H1 (cell line): Measurements from ENCODE around the gene SGCE. TPM values are rescaled to one million over a fixed set of nuclear protein-coding genes. Genes with fewer than 3 reads are reported as not detected.

Experiments used
- CTCF ChIA-PET: fragments of 300-600 bp; sonication (Branson Sonifier 250); formaldehyde crosslinking; loops from one replicate; lab custom pipeline; 2021; ENCODE audit not compliant: partially characterized antibody; lab: Charles Lee
- POLR2A ChIA-PET: fragments of 300-600 bp; sonication (Branson Sonifier 250); formaldehyde crosslinking; loops from one replicate; lab custom pipeline; 2021; ENCODE audit warnings: inconsistent platforms; ENCODE audit not compliant: partially characterized antibody; lab: Charles Lee
- DNase-seq, 2 experiments: peaks; one replicate each; pipeline versions ENCODE4 v3.0.0 to v3.0.0-alpha.2; 2010 to 2022; ENCODE audit warnings: low spot score in 2 of 2, low read depth in 1 of 2, mixed read lengths in 1 of 2
- FAIRE-seq: peaks from 2 replicates; lab custom pipeline; 2011; peaks lifted over from hg19 to GRCh38; lab: Jason Lieb, UNC
- H2AFZ ChIP-seq: 2 replicates; pipeline ENCODE4 v1.8.1; 2012; ENCODE audit warnings: low read length, inconsistent platforms
- H2AK5ac ChIP-seq: 2 replicates; pipeline ENCODE4 v1.6.1; 2013; ENCODE audit warnings: low read depth, low read length
- H2BK120ac ChIP-seq: replicated peaks from 2 replicates; pipeline ENCODE3; 2013; ENCODE audit warnings: low read depth, low read length, inconsistent platforms
- H2BK12ac ChIP-seq: 2 replicates; pipeline ENCODE4 v1.6.1; 2013; ENCODE audit warnings: low read depth, low read length
- H2BK15ac ChIP-seq: 2 replicates; pipeline ENCODE4 v1.6.1; 2013; ENCODE audit warnings: low read length
- H2BK20ac ChIP-seq: 2 replicates; pipeline ENCODE4 v1.6.1; 2013; ENCODE audit warnings: low read length
- H2BK5ac ChIP-seq: 2 replicates; pipeline ENCODE4 v1.6.1; 2013; ENCODE audit warnings: low read depth, low read length
- H3K14ac ChIP-seq: 2 replicates; pipeline ENCODE4 v1.6.1; 2013; ENCODE audit warnings: inconsistent platforms; ENCODE audit not compliant: insufficient read length
- H3K18ac ChIP-seq: 2 replicates; pipeline ENCODE4 v1.6.1; 2013; ENCODE audit warnings: low read length; ENCODE audit errors: extremely low read depth
- H3K23ac ChIP-seq: 2 replicates; pipeline ENCODE4 v1.6.1; 2013; ENCODE audit warnings: inconsistent platforms; ENCODE audit not compliant: insufficient read length
- H3K23me2 ChIP-seq: 2 replicates; pipeline ENCODE4 v1.6.1; 2013; ENCODE audit warnings: low read depth, low read length
- H3K27ac ChIP-seq: 2 replicates; pipeline ENCODE4 v1.6.1; 2011; ENCODE audit warnings: low read depth, low read length, inconsistent platforms
- H3K27me3 ChIP-seq, 4 experiments: replicated peaks in 1 of 4; 1 replicate in 1 of 4; 2 replicates in 3 of 4; pipeline versions ENCODE4 v1.6.1 to v1.8.1; 2011 to 2013; ENCODE audit warnings: low read length in 3 of 4, mild to moderate bottlenecking in 3 of 4, inconsistent platforms in 2 of 4, mixed read lengths in 2 of 4, moderate library complexity in 1 of 4; ENCODE audit not compliant: control insufficient read depth in 3 of 4, insufficient read depth in 3 of 4; ENCODE audit errors: extremely low read depth in 1 of 4
- H3K36me3 ChIP-seq, 4 experiments: 2 replicates each; pipeline versions ENCODE4 v1.6.1 to v1.8.1; 2011 to 2013; ENCODE audit warnings: mild to moderate bottlenecking in 4 of 4, low read length in 3 of 4, moderate library complexity in 2 of 4, control low read depth in 1 of 4, inconsistent platforms in 1 of 4; ENCODE audit not compliant: insufficient read depth in 4 of 4, control insufficient read depth in 2 of 4
- H3K4ac ChIP-seq: replicated peaks from 2 replicates; pipeline ENCODE3; 2013; ENCODE audit warnings: low read length, low read depth, mixed read lengths, inconsistent platforms; ENCODE audit not compliant: insufficient read length
- H3K4me1 ChIP-seq, 4 experiments: replicated peaks in 1 of 4; 1 replicate in 1 of 4; 2 replicates in 3 of 4; pipeline versions ENCODE4 v1.6.1 to v1.8.1; 2011 to 2013; ENCODE audit warnings: low read length in 3 of 4, inconsistent platforms in 2 of 4, mixed read lengths in 1 of 4; ENCODE audit not compliant: insufficient read depth in 4 of 4, control insufficient read depth in 3 of 4
- H3K4me2 ChIP-seq, 2 experiments: 2 replicates each; pipeline versions ENCODE4 v1.6.1 to v1.8.1; 2011 to 2013; ENCODE audit warnings: low read depth in 2 of 2, low read length in 2 of 2, control low read depth in 1 of 2, inconsistent platforms in 1 of 2, mild to moderate bottlenecking in 1 of 2; ENCODE audit not compliant: insufficient read depth in 1 of 2
- H3K4me3 ChIP-seq, 4 experiments: fragments of 200-600, 300-600 bp in 1 of 4; sonication (generic), shearing (Covaris generic), sonication (Bioruptor Twin) in 1 of 4; 2 replicates each; pipeline versions ENCODE4 v1.5.1 to v1.8.1; 2011 to 2016; ENCODE audit warnings: low read length in 4 of 4, low read depth in 3 of 4, control low read depth in 2 of 4, inconsistent platforms in 2 of 4, mild to moderate bottlenecking in 2 of 4, mixed read lengths in 1 of 4, moderate library complexity in 1 of 4; ENCODE audit not compliant: insufficient read depth in 2 of 4; ENCODE audit errors: extremely low read depth in 1 of 4
- H3K56ac ChIP-seq: replicated peaks from 2 replicates; pipeline ENCODE3; 2013; ENCODE audit warnings: low read depth, mild to moderate bottlenecking, mixed read lengths, low read length, inconsistent platforms; ENCODE audit not compliant: insufficient read length
- H3K79me1 ChIP-seq: 2 replicates; pipeline ENCODE4 v1.6.1; 2013; ENCODE audit warnings: low read depth, low read length, control low read depth
- H3K79me2 ChIP-seq, 2 experiments: 2 replicates each; pipeline versions ENCODE4 v1.6.1 to v1.8.1; 2012 to 2013; ENCODE audit warnings: low read length in 2 of 2, mild to moderate bottlenecking in 2 of 2, inconsistent platforms in 1 of 2; ENCODE audit not compliant: insufficient read depth in 2 of 2, control insufficient read depth in 1 of 2
- H3K9ac ChIP-seq, 4 experiments: replicated peaks in 1 of 4; 1 replicate in 1 of 4; 2 replicates in 3 of 4; pipeline versions ENCODE4 v1.6.1 to v1.8.1; 2011 to 2013; ENCODE audit warnings: low read depth in 3 of 4, low read length in 3 of 4, control low read depth in 2 of 4, mild to moderate bottlenecking in 2 of 4, moderate library complexity in 2 of 4, inconsistent platforms in 1 of 4; ENCODE audit errors: extremely low read depth in 1 of 4
- H3K9me3 ChIP-seq, 2 experiments: 2 replicates each; pipeline versions ENCODE4 v1.6.1 to v1.8.1; 2012 to 2013; ENCODE audit warnings: mild to moderate bottlenecking in 2 of 2, moderate library complexity in 2 of 2, control low read depth in 1 of 2, inconsistent platforms in 1 of 2, low read depth in 1 of 2, low read length in 1 of 2, mixed read lengths in 1 of 2; ENCODE audit not compliant: insufficient read depth in 2 of 2
- H4K20me1 ChIP-seq, 2 experiments: replicated peaks in 1 of 2; 2 replicates each; pipeline versions ENCODE3 to v1.8.1; 2011 to 2013; ENCODE audit warnings: inconsistent platforms in 2 of 2, low read length in 2 of 2, mild to moderate bottlenecking in 1 of 2; ENCODE audit not compliant: insufficient read depth in 2 of 2, control insufficient read depth in 1 of 2
- H4K5ac ChIP-seq: 2 replicates; pipeline ENCODE4 v1.6.1; 2013; ENCODE audit warnings: low read length, low read depth, mixed read lengths, inconsistent platforms; ENCODE audit not compliant: insufficient read length
- H4K8ac ChIP-seq: 2 replicates; pipeline ENCODE4 v1.8.0; 2013; ENCODE audit warnings: mild to moderate bottlenecking, moderate library complexity, low read length, inconsistent platforms; ENCODE audit not compliant: insufficient read depth; ENCODE audit errors: extremely low read depth
- H4K91ac ChIP-seq: replicated peaks from 2 replicates; pipeline ENCODE3; 2013; ENCODE audit warnings: low read length, mixed read lengths, inconsistent platforms; ENCODE audit not compliant: insufficient read length
- POLR2AphosphoS5 ChIP-seq: IDR thresholded peaks from 2 replicates; pipeline ENCODE4 v1.6.1; 2011; ENCODE audit warnings: low read depth, low read length
- ZNF274 ChIP-seq: IDR thresholded peaks from 2 replicates; pipeline ENCODE4 v1.7.0; 2012; ENCODE audit warnings: low read length, borderline replicate concordance; ENCODE audit errors: extremely low read depth
- WGBS, 2 experiments: shearing (Covaris generic) in 1 of 2; methylation state at CpG; one replicate each; pipeline versions ENCODE4 v1.1.6 to v1.1.7; 2013 to 2015; ENCODE audit warnings: low lambda C conversion rate in 2 of 2, mixed read lengths in 2 of 2, inconsistent platforms in 1 of 2, low coverage in 1 of 2, missing lambda C conversion rate in 1 of 2; ENCODE audit not compliant: insufficient replicate concordance in 2 of 2, insufficient coverage in 1 of 2, insufficient read length in 1 of 2; ENCODE audit errors: extremely low coverage in 1 of 2, missing lambda C conversion rate in 1 of 2; 5-methylcytosine and 5-hydroxymethylcytosine counted together
- polyA plus RNA-seq, 7 experiments: library from polyadenylated mRNA; depleted of rRNA in 3 of 7; stranded (reverse) in 5 of 7; unstranded in 2 of 7; fragments of >200 nt in 5 of 7; fragments of 200-250 nt in 2 of 7; gene quantifications; 1 replicate in 5 of 7; 2 replicates in 1 of 7; 4 replicates in 1 of 7; pipeline versions ENCODE4 v1.2.1 to v1.2.3, GENCODE V29; 2011 to 2013; ENCODE audit warnings: missing spikeins in 2 of 7, mixed read lengths in 2 of 7
- total RNA-seq: library from RNA; stranded (reverse); fragmentation: NEBNext Ultra II Directional; extraction: Animal tissue kit (Norgen Biotek cat#: 25700); gene quantifications from 2 replicates; pipeline ENCODE4 v1.2.1, GENCODE V29; 2021

SGCE gene
- total and polyA plus RNA-seq, 2 of the 8 experiments (the other 6 are each of a cell fraction or from before 2014, with no cell fraction given): 12.8 to 25.0 TPM

DNA sequence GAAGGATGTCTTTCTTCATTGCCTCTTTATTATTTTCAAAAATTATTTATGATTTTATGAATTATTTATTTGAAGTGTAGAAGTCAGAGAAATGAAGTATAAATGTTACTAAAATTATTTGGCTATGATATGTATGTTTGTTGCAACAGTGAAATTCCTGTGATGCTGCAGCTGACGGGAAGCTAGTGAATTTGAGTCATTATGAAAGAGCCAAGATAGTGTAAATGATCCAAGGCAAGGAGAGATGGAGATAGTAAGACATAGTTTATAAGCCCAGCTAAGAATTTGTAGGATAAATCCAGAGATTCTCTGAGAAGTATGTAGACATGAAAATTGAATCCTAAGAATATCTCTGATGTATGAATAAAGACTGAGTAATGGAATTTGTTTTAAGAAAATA, 115.5 kb downstream of the SGCE start:
- Histone ChIP-seq H3K4me1 (no peaks in the 10 kb centered on the region), H3K27me3 (no peaks in the 10 kb centered on the region), H3K18ac (no peak overlapping the region), H3K4me2 (no peak overlapping the region), H2BK15ac (no peak overlapping the region), H2AK5ac (no peak overlapping the region), H4K91ac (no peak overlapping the region), H2BK120ac (no peak overlapping the region), H3K56ac (no peak overlapping the region), H3K4me3 (no peak overlapping the region), H2BK5ac (no peak overlapping the region), H3K4ac (no peak overlapping the region), H3K79me2 (no peaks in the 10 kb centered on the region), H4K8ac (no peak overlapping the region), H4K20me1 (no peaks in the 10 kb centered on the region), H3K14ac (no peak overlapping the region), H2AFZ (no peak overlapping the region), H3K9me3 (no peaks in the 10 kb centered on the region), H3K9ac (no peak overlapping the region), H3K23ac (no peak overlapping the region), H4K5ac (no peak overlapping the region), H2BK12ac (no peak overlapping the region), H3K36me3 (peaks cover 0 to 24% (median 2%) of the 10 kb centered on the region in 4 experiments; a peak in 4 of 8 replicates), H2BK20ac (no peak overlapping the region), H3K79me1 (no peaks in the 10 kb centered on the region), H3K27ac (no peak overlapping the region), H3K23me2 (no peaks in the 10 kb centered on the region)
- DNase-seq (no peak), FAIRE-seq (no peak)
- CTCF ChIA-PET: no interaction called here
- WGBS, 2 experiments: 100% methylated on average over 1 of the region's 1 CpG; no CpG with 5 or more reads in 1 of the 2 experiments
- no peak for TF ChIP-seq ZNF274
- no peak for TF ChIP-seq POLR2AphosphoS5
- POLR2A ChIA-PET: no interaction called here

Other genes with a start within 250 kb of the SGCE start
- 17.8 and 18.8 TPM in 2 replicates for gene CASD1, start 146.3 kb downstream of the SGCE start, total RNA-seq
- 6.7 and 14.2 TPM in 2 replicates for gene CASD1, start 146.3 kb downstream of the SGCE start, polyA plus RNA-seq (2011; rRNA removed)